Activated B cell treated with CpG ODN at 0.5 μM for 24 hours (primary cell): Measurements from ENCODE around the gene CXCL17. TPM values are rescaled to one million over a fixed set of nuclear protein-coding genes. Genes with fewer than 3 reads are reported as not detected.
"Not testable (repeated sequence)": the region's sequence is repeated elsewhere in the genome, so short reads cannot be mapped to it uniquely, and the experiment has no call there.

Experiments
- ATAC-seq: fragments of 200-7000 bp; cut with Tn5 transposase; one replicate; pipeline ENCODE4 v1.10.0; 2021; ENCODE audit warnings: low read depth, mild to moderate bottlenecking, moderate library complexity
- CTCF ChIA-PET: fragments of 350-600 bp; sonication (Branson Sonifier 250); formaldehyde crosslinking; loops from one replicate; lab custom pipeline; 2021; ENCODE audit warnings: antibody characterized with exemption; lab: Charles Lee
- POLR2A ChIA-PET: fragments of 350-600 bp; sonication (Branson Sonifier 250); formaldehyde crosslinking; loops from one replicate; lab custom pipeline; 2021; ENCODE audit warnings: antibody characterized with exemption; lab: Charles Lee
- DNase-seq: peaks from one replicate; pipeline ENCODE4 v3.0.0; 2022
- H3K27ac Mint-ChIP-seq: one replicate; pipeline ENCODE4 v1.8.0; 2020; ENCODE audit warnings: mixed read lengths
- H3K27me3 Mint-ChIP-seq: one replicate; pipeline ENCODE4 v1.8.0; 2021; ENCODE audit warnings: mixed read lengths
- H3K36me3 Mint-ChIP-seq: one replicate; pipeline ENCODE4 v1.8.0; 2021; ENCODE audit warnings: low read depth, mixed read lengths
- H3K4me1 Mint-ChIP-seq: one replicate; pipeline ENCODE4 v1.8.0; 2021; ENCODE audit warnings: mixed read lengths
- H3K4me3 Mint-ChIP-seq: one replicate; pipeline ENCODE4 v1.8.0; 2020; ENCODE audit warnings: mild to moderate bottlenecking, mixed read lengths
- H3K9me3 Mint-ChIP-seq: one replicate; pipeline ENCODE4 v1.8.0; 2020; ENCODE audit warnings: mixed read lengths
- intact Hi-C: fragments of 100-400 bp; cut with micrococcal nuclease; formaldehyde crosslinking; loops from one replicate; pipeline ENCODE4 v1.15.1; 2024
- total RNA-seq: library from RNA; stranded (reverse); gene quantifications from 2 replicates; pipeline ENCODE4 v1.2.3, GENCODE V29; 2022
- TF ChIP-seq, protein P1 (sequence below): fragments of 200-600 bp; IDR thresholded peaks from one replicate; pipeline ENCODE4 v1.8.0; 2022; ENCODE audit warnings: antibody characterized with exemption, mild to moderate bottlenecking

Gene CXCL17
- total RNA-seq, 1 donor from 2014 or later = not detected

DNA sequence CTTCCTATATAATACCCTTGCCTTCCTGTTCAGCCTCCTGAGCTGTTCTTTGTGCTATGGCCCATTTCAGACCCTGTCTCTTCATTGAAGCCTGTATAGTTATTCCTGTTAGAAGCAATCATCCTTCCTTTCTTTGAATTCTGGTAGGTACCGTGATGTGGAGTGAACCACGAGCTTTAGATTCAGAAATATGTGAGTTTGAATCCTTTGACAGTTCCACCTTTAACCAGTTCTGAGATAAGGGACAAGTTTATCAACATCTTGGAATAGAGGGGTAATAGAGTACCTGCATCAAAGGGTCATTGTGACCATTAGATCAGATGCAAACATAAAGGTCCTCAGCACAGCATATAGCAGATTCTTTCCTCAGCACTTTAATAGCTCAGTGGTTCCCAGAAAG lies 12.3 kb upstream of the CXCL17 start:
- Mint-ChIP-seq H3K27me3 (peaks cover 2% of the 10 kb centered on the region), H3K27ac (no peak overlapping the region), H3K4me3 (no peak overlapping the region), H3K9me3 (no peaks in the 10 kb centered on the region), H3K4me1 (peaks cover 23% of the 10 kb centered on the region), H3K36me3 (no peaks in the 10 kb centered on the region)
- no peak for DNase-seq
- no peak for ATAC-seq
- CTCF ChIA-PET = interaction anchor here (0.6 to 2.0 kb wide), 8 partner anchors 11 to 111 kb away, joined by 3 to 13 read pairs (median 4); partner anchors contain the start of gene CEACAM1
- TF ChIP-seq, protein P1, sequence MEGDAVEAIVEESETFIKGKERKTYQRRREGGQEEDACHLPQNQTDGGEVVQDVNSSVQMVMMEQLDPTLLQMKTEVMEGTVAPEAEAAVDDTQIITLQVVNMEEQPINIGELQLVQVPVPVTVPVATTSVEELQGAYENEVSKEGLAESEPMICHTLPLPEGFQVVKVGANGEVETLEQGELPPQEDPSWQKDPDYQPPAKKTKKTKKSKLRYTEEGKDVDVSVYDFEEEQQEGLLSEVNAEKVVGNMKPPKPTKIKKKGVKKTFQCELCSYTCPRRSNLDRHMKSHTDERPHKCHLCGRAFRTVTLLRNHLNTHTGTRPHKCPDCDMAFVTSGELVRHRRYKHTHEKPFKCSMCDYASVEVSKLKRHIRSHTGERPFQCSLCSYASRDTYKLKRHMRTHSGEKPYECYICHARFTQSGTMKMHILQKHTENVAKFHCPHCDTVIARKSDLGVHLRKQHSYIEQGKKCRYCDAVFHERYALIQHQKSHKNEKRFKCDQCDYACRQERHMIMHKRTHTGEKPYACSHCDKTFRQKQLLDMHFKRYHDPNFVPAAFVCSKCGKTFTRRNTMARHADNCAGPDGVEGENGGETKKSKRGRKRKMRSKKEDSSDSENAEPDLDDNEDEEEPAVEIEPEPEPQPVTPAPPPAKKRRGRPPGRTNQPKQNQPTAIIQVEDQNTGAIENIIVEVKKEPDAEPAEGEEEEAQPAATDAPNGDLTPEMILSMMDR = no peak
- POLR2A ChIA-PET = interaction anchor here (0.7 kb wide), 1 partner anchor 11 kb away, joined by 3 read pairs; no protein-coding TSS in a partner anchor
- intact Hi-C loops = no loop called here

DNA sequence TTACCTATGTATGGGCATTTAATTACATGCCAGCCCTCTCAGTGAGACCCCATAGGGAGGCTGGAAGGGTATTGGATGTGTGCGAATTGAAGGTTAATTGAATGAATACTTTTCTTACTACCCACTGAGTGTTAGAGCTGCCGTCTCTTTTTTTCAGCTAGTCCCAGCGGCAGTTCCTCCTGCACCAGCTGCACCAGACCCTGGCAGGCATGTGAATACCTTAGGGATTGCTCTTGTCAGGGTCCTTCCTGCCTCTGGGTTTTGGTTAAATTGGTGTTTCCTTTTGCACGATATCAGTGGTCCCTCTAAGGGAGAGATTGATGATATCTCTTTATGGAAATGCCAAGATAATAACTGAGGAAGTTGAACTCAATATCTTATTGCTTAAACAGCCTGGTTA lies 9.8 kb upstream of the CXCL17 start:
- ChIA-PET CTCF (interaction anchor here (1.2 to 4.9 kb wide), 5 partner anchors 10 to 76 kb away, joined by 4 to 142 read pairs (median 32); partner anchors contain the start of genes CEACAM1 and CXCL17), POLR2A (interaction anchor here (3.8 to 4.2 kb wide), 2 partner anchors 13 to 76 kb away, joined by 17 to 30 read pairs; partner anchors contain the start of gene CEACAM1)
- ATAC-seq (no peak), DNase-seq (no peak)
- peaks cover 23% of the 10 kb centered on the region for H3K4me1 Mint-ChIP-seq
- H3K27ac Mint-ChIP-seq = no peak overlapping the region
- TF ChIP-seq, protein P1 = no peak
- no peak overlapping the region for H3K4me3 Mint-ChIP-seq
- no peaks in the 10 kb centered on the region for H3K36me3 Mint-ChIP-seq
- no peaks in the 10 kb centered on the region for H3K9me3 Mint-ChIP-seq
- H3K27me3 Mint-ChIP-seq = peaks cover 2% of the 10 kb centered on the region
- intact Hi-C loops = no loop called here

DNA sequence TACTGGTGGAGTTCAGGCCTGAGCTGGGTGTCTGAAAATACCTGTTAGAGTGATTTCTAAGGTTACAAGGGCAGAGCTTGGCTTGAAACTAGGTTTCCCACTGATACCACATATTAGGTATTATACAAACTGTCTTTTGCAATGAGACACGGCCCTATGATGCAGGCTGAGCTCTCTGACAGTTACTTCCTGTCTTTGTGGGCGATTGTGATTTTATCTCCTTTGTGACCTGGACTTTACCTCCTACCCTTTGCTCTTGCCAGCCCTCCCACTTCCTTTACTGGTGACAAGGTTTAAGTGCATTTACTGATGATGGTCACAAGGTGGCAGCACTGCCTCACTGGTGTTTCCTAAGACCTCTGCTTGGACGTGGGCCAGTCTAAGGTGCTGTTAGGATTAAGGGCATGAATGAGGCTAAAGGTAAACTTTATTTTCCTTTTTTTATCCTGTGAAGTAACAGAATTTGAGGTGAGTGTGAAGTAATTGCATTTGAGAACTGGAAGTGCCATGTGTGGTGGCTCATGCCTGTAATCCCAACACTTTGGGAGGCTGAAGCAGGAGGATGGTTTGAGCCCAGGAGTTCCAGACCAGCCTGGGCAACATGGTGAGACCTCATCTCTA lies 7.7 kb upstream of the CXCL17 start:
- TF ChIP-seq, protein P1 = peak; percentile 77
- DNase-seq = peak; percentile 50
- Mint-ChIP-seq H3K36me3 (no peaks in the 10 kb centered on the region), H3K4me3 (no peak overlapping the region), H3K9me3 (no peaks in the 10 kb centered on the region), H3K4me1 (peaks cover 14% of the 10 kb centered on the region), H3K27ac (no peak overlapping the region), H3K27me3 (peaks cover 2% of the 10 kb centered on the region)
- peak; percentile 99 for ATAC-seq
- ChIA-PET POLR2A (interaction anchor here (3.8 to 4.2 kb wide), 2 partner anchors 16 to 78 kb away, joined by 17 to 30 read pairs; partner anchors contain the start of gene CEACAM1), CTCF (interaction anchor here (0.7 to 4.9 kb wide), 20 partner anchors 9 to 146 kb away, joined by 3 to 142 read pairs (median 4); partner anchors contain the start of genes CEACAM1 and CXCL17)
- intact Hi-C loops = loop anchor here (1.0 kb wide), 3 partner anchors 15 to 146 kb away; no protein-coding TSS in a partner anchor

DNA sequence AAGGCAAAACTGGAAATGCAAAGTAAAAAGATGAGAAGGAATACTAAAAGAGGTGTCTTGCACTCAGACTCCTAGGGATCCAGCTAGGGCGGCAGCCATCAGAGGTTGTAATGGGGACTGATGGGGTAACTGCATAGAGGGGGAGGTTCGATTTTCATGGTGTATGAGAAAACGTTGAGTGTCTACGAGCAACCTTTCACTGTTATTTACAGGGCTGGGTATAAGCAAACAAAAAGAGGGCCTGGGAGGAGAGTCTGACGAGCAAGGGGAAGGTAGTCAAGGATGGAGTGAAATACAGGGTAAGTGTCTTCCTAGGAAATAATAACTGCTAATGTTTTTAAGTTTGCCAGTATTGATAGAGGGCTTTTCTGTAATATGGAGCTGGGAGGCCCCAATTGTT lies 5.6 kb upstream of the CXCL17 start:
- CTCF ChIA-PET = interaction anchor here (0.8 kb wide), 1 partner anchor 10 kb away, joined by 3 read pairs; no protein-coding TSS in a partner anchor
- DNase-seq, H3K4me3 Mint-ChIP-seq, intact Hi-C loops, ATAC-seq, H3K27ac Mint-ChIP-seq, H3K27me3 Mint-ChIP-seq, H3K36me3 Mint-ChIP-seq, POLR2A ChIA-PET, H3K9me3 Mint-ChIP-seq: not testable (repeated sequence)
- H3K4me1 Mint-ChIP-seq = peaks cover 13% of the 10 kb centered on the region

DNA sequence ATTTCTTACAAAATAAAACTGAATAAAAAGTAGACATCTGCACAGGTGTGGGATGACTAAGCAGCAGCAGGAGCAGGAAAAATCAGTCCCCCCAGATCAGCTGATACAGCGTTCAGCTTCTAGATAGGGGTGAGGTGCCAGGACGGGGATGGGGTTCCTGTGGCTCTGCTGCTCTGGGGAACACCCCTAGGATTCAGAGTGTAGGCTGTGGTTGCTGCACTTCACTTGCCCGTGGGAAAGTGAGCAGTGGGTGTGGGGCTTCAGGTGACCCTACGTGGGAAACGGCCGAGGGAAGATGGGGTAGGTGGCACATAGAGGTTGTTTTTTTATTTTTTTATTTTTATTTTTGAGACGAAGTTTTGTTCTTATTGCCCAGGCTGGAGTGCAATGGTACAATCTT lies 3.2 kb upstream of the CXCL17 start:
- TF ChIP-seq, protein P1 = no peak
- DNase-seq (no peak), ATAC-seq (no peak)
- H3K27me3 Mint-ChIP-seq = peaks cover 3% of the 10 kb centered on the region
- POLR2A ChIA-PET = no interaction called here
- no peak overlapping the region for H3K4me3 Mint-ChIP-seq
- no peak overlapping the region for H3K27ac Mint-ChIP-seq
- no peaks in the 10 kb centered on the region for H3K4me1 Mint-ChIP-seq
- H3K36me3 Mint-ChIP-seq = no peaks in the 10 kb centered on the region
- CTCF ChIA-PET = interaction anchor here (0.7 to 1.1 kb wide), 2 partner anchors 26 to 82 kb away, joined by 3 read pairs; partner anchors contain the start of gene CEACAM1
- no peaks in the 10 kb centered on the region for H3K9me3 Mint-ChIP-seq
- intact Hi-C loops = no loop called here
